NT2/D1 (cell line): ENCODE results near the gene TRAK2.

Experiments used
- YY1 ChIP-seq: IDR thresholded peaks from 2 replicates; pipeline ENCODE4 v1.6.1; 2011; ENCODE audit not compliant: insufficient read length, insufficient read depth
- ZNF274 ChIP-seq: IDR thresholded peaks from 2 replicates; pipeline ENCODE4 v1.6.1; 2011; ENCODE audit warnings: mild to moderate bottlenecking, low read depth, low read length

DNA sequence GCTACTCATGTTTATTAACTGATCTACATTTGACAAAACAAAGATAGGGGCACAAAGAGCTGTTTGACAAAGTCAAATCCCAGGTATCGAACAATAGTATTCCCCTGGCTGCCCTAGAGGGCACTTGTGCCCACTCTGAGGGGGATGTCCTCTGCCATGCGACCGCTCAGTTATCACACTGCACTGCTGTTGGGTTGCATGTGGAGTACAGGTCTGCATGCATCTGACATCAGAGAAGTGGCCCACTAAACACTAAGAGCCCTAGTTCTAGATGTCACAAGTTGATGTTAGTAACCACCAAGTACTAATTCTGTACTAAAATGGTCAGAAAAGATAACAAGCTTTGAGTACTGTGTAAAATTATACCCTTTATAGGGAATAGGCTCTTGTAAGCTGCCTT, 74.0 kb downstream of the TRAK2 start:
- TF ChIP-seq ZNF274 (no peak), YY1 (no peak)
